ENCODE data around the gene PRUNE1.

- TF ChIP-seq POLR2A (IDR thresholded peaks at IDR 0.05) = no peak
- no peak for TF ChIP-seq CTCF (IDR thresholded peaks at IDR 0.05)
Observed at GRCh38 chr1:150964164-150964489, 44.1 kb upstream of the PRUNE1 start.
